Measurements from ENCODE around the gene HPSE. TPM values are rescaled to one million over a fixed set of nuclear protein-coding genes. Genes with fewer than 3 reads are reported as not detected.
"Not testable (repeated sequence)": the region's sequence is repeated elsewhere in the genome, so short reads cannot be mapped to it uniquely, and the experiment has no call there.

The HPSE gene
- total RNA-seq, 1 experiment from 2014 or later, result 2.6 TPM

- TF ChIP-seq, protein P1, sequence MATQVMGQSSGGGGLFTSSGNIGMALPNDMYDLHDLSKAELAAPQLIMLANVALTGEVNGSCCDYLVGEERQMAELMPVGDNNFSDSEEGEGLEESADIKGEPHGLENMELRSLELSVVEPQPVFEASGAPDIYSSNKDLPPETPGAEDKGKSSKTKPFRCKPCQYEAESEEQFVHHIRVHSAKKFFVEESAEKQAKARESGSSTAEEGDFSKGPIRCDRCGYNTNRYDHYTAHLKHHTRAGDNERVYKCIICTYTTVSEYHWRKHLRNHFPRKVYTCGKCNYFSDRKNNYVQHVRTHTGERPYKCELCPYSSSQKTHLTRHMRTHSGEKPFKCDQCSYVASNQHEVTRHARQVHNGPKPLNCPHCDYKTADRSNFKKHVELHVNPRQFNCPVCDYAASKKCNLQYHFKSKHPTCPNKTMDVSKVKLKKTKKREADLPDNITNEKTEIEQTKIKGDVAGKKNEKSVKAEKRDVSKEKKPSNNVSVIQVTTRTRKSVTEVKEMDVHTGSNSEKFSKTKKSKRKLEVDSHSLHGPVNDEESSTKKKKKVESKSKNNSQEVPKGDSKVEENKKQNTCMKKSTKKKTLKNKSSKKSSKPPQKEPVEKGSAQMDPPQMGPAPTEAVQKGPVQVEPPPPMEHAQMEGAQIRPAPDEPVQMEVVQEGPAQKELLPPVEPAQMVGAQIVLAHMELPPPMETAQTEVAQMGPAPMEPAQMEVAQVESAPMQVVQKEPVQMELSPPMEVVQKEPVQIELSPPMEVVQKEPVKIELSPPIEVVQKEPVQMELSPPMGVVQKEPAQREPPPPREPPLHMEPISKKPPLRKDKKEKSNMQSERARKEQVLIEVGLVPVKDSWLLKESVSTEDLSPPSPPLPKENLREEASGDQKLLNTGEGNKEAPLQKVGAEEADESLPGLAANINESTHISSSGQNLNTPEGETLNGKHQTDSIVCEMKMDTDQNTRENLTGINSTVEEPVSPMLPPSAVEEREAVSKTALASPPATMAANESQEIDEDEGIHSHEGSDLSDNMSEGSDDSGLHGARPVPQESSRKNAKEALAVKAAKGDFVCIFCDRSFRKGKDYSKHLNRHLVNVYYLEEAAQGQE (IDR thresholded peaks at IDR 0.05; ENCODE audit: insufficient read depth in 1 of 2, low read depth in 2 of 2, low read length in 1 of 2), result no peak
- TF ChIP-seq SIN3A (IDR thresholded peaks at IDR 0.05; ENCODE audit: borderline replicate concordance, insufficient read depth, low read depth, low read length), result no peak
- POLR2A ChIA-PET, result interaction anchor here (0.6 kb wide), 1 partner anchor 244 kb away, joined by 3 read pairs; no protein-coding TSS in a partner anchor
- no peaks in the 10 kb centered on the region for H3K27me3 ChIP-seq (ENCODE audit: control insufficient read depth, insufficient read depth, low read length)
- CTCF ChIA-PET, result interaction anchor here (0.8 to 1.3 kb wide), 2 partner anchors 171 to 207 kb away, joined by 4 to 10 read pairs; no protein-coding TSS in a partner anchor
- no peaks in the 10 kb centered on the region for H3K9me3 ChIP-seq (ENCODE audit: control insufficient read depth, insufficient read depth, low read depth, low read length)
- in situ Hi-C loops (cut with HindIII; ENCODE audit: low pct_unique_long_range_greater_than_20kb, low sequenced_read_pairs), result no loop called here
- H3K4me1 ChIP-seq (ENCODE audit: control insufficient read depth, insufficient read depth, low read length), result peaks cover 32% of the 10 kb centered on the region
- intact Hi-C loops (cut with micrococcal nuclease; ENCODE audit: unreplicated experiment), result no loop called here
- H3K4me3 ChIP-seq (ENCODE audit: low read depth in 2 of 2, low read length in 2 of 2), result peak overlapping the region in 1 of 2 experiments; percentile 14; a peak in 2 of 4 replicates
- no peak for DNase-seq (ENCODE audit: low read depth, low spot score)
- BruUV-seq (replicated peaks), result no TSS peak
- H3K27ac ChIP-seq (ENCODE audit: low read length), result peak overlapping the region; percentile 89
- H3K36me3 ChIP-seq (ENCODE audit: control insufficient read depth, insufficient read depth, low read length), result peaks cover 2% of the 10 kb centered on the region
- no peak for ATAC-seq
Measured at GRCh38 chr4:83281307-83281706, 53.3 kb downstream of the HPSE start.

GRCh38 chr4:83276299-83277040, 58.2 kb downstream of the HPSE start:
- BruUV-seq (replicated peaks), result no TSS peak
- in situ Hi-C loops (cut with HindIII; ENCODE audit: low pct_unique_long_range_greater_than_20kb, low sequenced_read_pairs), result no loop called here

DNA sequence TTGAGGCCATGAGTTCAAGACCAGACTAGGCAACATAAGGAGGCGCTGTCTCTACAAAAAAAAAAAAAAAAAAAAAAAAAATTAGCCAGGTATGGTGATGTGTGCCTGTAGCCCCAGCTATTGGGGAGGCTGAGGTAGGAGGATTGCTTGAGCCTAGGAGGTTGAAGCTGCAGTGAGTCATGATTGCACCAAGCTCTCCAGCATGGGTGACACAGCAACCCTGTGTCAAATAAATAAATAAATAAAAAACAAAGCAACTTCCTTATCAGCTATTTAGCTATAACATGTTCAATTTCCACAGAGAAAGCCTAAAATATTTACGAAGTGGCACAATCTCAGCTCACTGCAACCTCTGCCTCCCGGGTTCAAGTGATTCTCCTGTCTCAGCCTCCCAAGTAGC, 60.7 kb downstream of the HPSE start:
- in situ Hi-C loops (cut with HindIII; ENCODE audit: low pct_unique_long_range_greater_than_20kb, low sequenced_read_pairs); intact Hi-C loops (cut with micrococcal nuclease; ENCODE audit: unreplicated experiment); H3K4me1 ChIP-seq (ENCODE audit: control insufficient read depth, insufficient read depth, low read length); H3K9me3 ChIP-seq (ENCODE audit: control insufficient read depth, insufficient read depth, low read depth, low read length); POLR2A ChIA-PET; DNase-seq (ENCODE audit: low read depth, low spot score); H3K4me3 ChIP-seq (ENCODE audit: low read depth in 2 of 2, low read length in 2 of 2); H3K27ac ChIP-seq (ENCODE audit: low read length); BruUV-seq (replicated peaks); H3K27me3 ChIP-seq (ENCODE audit: control insufficient read depth, insufficient read depth, low read length); CTCF ChIA-PET; ATAC-seq; H3K36me3 ChIP-seq (ENCODE audit: control insufficient read depth, insufficient read depth, low read length): not testable (repeated sequence)

More at GRCh38 chr4:83276299-83277040, 58.2 kb downstream of the HPSE start:
- DNase-seq (ENCODE audit: low read depth, low spot score), result no peak
- Histone ChIP-seq H3K27ac (ENCODE audit: low read length) (no peak overlapping the region), H3K36me3 (ENCODE audit: control insufficient read depth, insufficient read depth, low read length) (peaks cover 5% of the 10 kb centered on the region; the same call in 1 of the 2 replicates), H3K9me3 (ENCODE audit: control insufficient read depth, insufficient read depth, low read depth, low read length) (no peaks in the 10 kb centered on the region), H3K27me3 (ENCODE audit: control insufficient read depth, insufficient read depth, low read length) (no peaks in the 10 kb centered on the region), H3K4me3 (ENCODE audit: low read depth in 2 of 2, low read length in 2 of 2) (no peak overlapping the region), H3K4me1 (ENCODE audit: control insufficient read depth, insufficient read depth, low read length) (peaks cover 10% of the 10 kb centered on the region)
- POLR2A ChIA-PET, result no interaction called here
- TF ChIP-seq TCF7L2 (IDR thresholded peaks at IDR 0.05; ENCODE audit: low read depth, low read length) (no peak), CTCF (IDR thresholded peaks at IDR 0.05) (no peak), POLR2AphosphoS5 (IDR thresholded peaks at IDR 0.05; ENCODE audit: low read depth, low read length) (no peak), SIN3A (IDR thresholded peaks at IDR 0.05; ENCODE audit: borderline replicate concordance, insufficient read depth, low read depth, low read length) (no peak)
- TF ChIP-seq, protein P1 (IDR thresholded peaks at IDR 0.05; ENCODE audit: insufficient read depth in 1 of 2, low read depth in 2 of 2, low read length in 1 of 2), result no peak
- intact Hi-C loops (cut with micrococcal nuclease; ENCODE audit: unreplicated experiment), result no loop called here
- ATAC-seq, result no peak
- CTCF ChIA-PET, result interaction anchor here (0.5 kb wide), 1 partner anchor 16 kb away, joined by 5 read pairs; no protein-coding TSS in a partner anchor

All from Panc1 (cell line).